GM12801 (cell line): Measurements from ENCODE around the gene CHPF2.

ENCODE experiments used
- TF ChIP-seq, protein P1 (sequence below): IDR thresholded peaks from one replicate; pipeline ENCODE4 v1.5.1; 2011; ENCODE audit warnings: control low read depth; ENCODE audit not compliant: insufficient read length; ENCODE audit errors: extremely low read depth

CHPF2 gene, protein sequence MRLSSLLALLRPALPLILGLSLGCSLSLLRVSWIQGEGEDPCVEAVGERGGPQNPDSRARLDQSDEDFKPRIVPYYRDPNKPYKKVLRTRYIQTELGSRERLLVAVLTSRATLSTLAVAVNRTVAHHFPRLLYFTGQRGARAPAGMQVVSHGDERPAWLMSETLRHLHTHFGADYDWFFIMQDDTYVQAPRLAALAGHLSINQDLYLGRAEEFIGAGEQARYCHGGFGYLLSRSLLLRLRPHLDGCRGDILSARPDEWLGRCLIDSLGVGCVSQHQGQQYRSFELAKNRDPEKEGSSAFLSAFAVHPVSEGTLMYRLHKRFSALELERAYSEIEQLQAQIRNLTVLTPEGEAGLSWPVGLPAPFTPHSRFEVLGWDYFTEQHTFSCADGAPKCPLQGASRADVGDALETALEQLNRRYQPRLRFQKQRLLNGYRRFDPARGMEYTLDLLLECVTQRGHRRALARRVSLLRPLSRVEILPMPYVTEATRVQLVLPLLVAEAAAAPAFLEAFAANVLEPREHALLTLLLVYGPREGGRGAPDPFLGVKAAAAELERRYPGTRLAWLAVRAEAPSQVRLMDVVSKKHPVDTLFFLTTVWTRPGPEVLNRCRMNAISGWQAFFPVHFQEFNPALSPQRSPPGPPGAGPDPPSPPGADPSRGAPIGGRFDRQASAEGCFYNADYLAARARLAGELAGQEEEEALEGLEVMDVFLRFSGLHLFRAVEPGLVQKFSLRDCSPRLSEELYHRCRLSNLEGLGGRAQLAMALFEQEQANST

DNA sequence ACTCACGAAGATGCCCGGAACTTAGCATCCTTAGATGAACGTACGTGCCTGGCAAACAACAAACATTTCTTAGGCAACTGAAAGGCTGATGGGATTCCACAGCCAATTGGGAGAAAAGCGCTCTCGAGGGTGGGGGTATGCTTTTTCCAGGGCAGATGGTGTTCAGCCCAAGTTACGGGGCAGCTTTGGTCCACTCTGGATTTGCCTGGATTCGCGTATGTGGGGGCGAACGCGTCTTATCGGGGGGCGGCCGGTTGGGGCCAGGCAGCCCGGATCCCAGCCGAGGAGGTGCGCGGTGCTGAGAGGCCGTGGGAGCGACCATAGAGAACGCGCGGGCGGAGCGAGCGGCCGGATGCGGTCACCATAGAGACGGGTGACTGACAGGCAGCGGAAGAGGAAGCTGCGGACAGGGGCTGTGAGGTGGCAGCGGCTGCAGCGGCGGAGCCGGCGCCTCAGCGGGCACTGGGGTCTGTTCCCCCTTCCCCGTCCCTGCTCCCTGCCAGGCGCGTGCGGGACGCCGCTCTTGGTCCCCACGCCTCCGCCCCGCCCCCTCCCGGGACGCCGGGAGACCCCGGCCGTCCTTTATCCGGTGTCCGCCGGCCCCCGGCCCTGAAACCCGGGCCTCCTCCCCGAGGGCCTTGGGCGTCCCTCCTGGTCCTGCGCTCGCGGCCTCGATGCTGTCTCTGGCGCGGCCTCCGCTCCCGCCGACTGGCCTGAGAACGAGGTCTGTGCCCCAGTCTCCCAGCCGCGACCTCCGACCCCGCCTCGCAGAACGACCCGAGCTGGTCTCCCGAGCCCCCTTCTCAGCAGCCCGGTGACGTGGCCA is at the start of gene CHPF2:
CHPF2 (plus strand) TSS at position 393 of the 826 bp plus-strand sequence. CDS start 1,529 bp downstream, outside the sequence.
- TF ChIP-seq, protein P1, sequence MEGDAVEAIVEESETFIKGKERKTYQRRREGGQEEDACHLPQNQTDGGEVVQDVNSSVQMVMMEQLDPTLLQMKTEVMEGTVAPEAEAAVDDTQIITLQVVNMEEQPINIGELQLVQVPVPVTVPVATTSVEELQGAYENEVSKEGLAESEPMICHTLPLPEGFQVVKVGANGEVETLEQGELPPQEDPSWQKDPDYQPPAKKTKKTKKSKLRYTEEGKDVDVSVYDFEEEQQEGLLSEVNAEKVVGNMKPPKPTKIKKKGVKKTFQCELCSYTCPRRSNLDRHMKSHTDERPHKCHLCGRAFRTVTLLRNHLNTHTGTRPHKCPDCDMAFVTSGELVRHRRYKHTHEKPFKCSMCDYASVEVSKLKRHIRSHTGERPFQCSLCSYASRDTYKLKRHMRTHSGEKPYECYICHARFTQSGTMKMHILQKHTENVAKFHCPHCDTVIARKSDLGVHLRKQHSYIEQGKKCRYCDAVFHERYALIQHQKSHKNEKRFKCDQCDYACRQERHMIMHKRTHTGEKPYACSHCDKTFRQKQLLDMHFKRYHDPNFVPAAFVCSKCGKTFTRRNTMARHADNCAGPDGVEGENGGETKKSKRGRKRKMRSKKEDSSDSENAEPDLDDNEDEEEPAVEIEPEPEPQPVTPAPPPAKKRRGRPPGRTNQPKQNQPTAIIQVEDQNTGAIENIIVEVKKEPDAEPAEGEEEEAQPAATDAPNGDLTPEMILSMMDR: no peak

DNA sequence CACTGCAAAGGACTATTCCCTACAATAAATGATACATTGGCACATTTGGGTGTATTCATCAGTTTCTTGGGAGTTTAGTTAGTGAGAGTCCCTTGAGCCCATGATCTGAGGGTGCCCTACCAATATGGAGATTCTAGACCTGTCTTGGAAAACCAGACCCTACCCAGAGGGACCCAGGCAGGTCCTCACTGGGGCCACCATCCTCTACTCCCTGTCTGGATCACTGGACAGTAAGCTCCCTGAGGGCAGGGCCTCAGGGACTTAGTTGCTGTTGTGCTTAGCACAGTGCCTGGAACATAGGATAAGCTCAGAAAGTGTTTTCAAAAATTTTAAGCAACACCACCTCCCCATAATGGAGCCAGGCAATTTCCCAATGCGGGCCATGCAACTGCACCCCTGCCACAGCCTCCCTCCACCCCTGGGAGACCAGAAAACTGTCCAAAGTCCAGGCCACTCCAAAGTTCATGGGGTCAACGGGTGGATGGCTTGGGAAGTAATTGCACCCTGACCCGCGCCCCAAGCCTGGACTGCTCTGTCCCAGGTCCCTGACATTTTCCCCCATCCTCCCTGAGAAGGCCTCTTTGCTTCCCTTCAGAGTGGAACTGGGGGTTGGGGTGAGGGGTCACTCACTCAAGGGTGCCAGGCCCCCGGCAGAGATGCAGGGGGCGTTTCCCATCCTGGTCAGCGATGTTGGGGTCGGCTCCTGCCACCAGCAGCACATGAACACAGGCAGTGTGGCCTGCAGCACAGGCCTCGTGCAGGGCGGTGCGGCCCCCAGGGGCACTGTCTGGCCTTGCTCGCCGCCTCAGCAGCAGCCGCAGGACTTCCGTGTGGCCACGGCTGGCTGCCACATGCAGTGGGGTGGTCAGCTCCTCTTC is 46.3 kb upstream of the CHPF2 start:
- TF ChIP-seq, protein P1: no peak

DNA sequence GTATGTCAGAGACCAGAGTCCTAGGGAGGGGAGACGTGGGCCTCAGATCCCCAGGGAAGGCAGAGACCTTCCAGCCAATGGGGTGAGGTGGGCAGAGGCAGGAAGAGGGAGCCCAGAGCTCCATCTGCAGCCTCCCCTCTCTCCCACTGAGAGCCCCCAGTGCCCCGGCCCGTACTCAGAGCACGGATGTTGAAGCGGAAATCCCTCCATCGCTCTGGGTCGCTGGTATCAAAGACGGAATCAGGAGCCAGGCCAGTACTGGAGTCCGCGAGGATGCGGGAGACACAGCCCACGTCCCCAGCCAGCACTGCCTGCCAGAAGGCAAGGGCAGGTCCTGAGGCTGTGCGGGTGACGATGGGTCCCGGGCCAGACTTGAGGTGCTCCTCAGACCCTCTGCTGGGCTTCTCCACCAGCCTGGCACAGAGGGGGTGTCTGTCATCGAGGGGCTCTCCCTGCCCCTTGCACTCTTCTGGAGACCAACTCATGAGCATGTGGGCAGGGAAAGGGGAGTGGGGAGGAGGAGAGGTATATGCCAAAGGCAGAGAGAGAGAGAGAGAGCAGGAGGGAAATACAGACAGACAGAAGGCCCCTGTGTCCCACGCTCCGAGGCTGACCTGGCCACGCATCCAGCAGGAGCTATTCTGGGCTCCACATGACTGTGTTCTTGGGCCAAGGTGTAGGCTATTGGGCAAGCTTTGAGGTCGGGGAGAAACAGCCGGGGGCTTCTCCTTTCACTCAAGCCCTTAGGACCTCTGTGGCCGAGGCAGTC is 45.5 kb upstream of the CHPF2 start, which contains the start of gene ASB10:
ASB10 (minus strand) TSS at position 611 of the 769 bp plus-strand sequence; CDS start at position 491, 120 bp downstream.
- TF ChIP-seq, protein P1: no peak

DNA sequence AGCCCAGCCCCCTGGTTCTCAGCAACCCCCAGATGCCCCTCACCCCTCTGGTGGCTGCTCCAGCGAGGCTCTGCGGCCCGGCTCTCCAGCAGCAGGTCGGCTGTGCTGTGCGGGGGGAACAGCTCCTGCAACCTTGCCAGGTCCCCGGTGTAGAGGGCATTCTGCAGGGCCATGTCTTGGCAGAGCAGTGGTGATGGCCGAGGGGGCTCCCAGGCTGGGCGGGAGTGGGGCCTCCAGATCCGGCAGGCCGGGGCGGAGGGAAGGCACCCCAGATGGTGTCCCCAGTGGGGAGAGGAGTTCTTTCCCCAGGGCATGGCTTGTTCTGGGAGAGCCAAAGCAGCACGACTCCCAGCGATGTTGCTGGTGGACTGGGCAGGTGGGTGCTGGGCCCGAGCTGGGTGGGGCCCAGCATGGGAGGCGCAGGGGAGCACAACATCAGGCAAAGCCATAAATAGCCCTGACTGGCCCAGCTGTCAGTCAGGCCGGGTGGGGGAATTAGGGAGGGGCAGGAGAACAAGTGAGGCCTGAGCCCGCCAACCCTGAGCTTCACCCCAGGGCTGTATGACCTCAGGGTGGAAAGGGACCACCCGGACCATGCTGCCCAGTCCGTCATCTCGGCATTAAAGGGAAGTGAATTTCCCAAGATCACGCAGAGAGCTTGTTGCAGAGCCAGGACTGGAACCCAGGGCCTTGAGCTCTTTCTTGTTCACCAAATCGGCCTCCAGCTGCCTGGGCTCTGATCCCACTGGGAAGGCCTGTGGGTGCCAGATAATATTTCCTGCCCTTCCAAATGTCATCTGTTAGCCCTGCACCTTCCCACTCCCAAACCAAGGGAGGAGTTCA is 44.7 kb upstream of the CHPF2 start:
- TF ChIP-seq, protein P1: no peak

DNA sequence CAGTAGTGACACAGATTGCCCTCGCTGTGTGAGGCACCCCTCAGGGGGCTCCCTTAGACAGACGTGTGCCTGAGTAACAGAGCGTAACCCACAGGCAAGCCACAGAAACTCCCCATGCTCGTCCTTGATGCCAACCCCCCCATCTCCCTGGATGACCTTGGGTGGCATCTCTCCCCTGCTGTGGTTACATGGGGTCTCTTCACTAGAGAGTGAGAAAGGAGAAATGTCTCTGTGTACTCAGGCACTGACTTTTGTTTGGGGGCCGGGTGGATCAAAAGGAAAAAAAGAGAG is 44.1 kb upstream of the CHPF2 start:
- TF ChIP-seq, protein P1: no peak

DNA sequence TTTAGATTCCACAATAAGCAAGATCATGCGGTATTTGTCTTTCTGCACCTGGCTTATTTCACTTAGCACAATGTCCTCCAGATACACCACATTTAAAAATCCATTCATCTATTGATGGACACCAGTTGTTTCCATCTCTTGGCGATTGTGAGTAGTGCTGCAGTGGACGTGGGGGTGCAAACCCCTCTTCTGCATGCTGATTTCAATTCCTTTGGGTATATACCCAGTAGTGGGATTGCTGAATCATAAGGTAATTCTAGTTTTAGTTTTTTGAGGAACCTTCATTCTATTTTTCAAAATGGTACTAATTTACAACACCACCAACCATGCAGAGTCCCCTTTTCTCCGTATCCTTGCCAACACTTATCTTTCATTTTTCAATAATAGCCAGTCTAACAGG is 43.2 kb upstream of the CHPF2 start:
- TF ChIP-seq, protein P1: no peak
